ENCODE data around the gene NTNG2. TPM values are rescaled to one million over a fixed set of nuclear protein-coding genes. Genes with fewer than 3 reads are reported as not detected.

Gene NTNG2
- total RNA-seq, 3 donors from 2014 or later: under 0.01 to 1.9 (median 0.29) TPM

GRCh38 chr9:132185073-132186009 is 23.5 kb downstream of the NTNG2 start:
- Histone ChIP-seq H3K27me3 (peaks cover 0 to 14% of the 10 kb centered on the region in 2 donors), H3K4me3 (no peak overlapping the region), H3K36me3 (no peaks in the 10 kb centered on the region), H3K9me3 (no peaks in the 10 kb centered on the region), H3K27ac (no peak overlapping the region), H3K4me1 (no peaks in the 10 kb centered on the region)
- intact Hi-C loops (cut with DNase I; ENCODE audit: low total_unique reads): no loop called here
- TF ChIP-seq, protein P1, sequence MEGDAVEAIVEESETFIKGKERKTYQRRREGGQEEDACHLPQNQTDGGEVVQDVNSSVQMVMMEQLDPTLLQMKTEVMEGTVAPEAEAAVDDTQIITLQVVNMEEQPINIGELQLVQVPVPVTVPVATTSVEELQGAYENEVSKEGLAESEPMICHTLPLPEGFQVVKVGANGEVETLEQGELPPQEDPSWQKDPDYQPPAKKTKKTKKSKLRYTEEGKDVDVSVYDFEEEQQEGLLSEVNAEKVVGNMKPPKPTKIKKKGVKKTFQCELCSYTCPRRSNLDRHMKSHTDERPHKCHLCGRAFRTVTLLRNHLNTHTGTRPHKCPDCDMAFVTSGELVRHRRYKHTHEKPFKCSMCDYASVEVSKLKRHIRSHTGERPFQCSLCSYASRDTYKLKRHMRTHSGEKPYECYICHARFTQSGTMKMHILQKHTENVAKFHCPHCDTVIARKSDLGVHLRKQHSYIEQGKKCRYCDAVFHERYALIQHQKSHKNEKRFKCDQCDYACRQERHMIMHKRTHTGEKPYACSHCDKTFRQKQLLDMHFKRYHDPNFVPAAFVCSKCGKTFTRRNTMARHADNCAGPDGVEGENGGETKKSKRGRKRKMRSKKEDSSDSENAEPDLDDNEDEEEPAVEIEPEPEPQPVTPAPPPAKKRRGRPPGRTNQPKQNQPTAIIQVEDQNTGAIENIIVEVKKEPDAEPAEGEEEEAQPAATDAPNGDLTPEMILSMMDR (IDR thresholded peaks at IDR 0.05): no peak
- TF ChIP-seq POLR2AphosphoS5 (IDR thresholded peaks at IDR 0.05) (no peak), POLR2A (IDR thresholded peaks at IDR 0.05) (no peak)
- no peak for DNase-seq (ENCODE audit: low spot score in 2 of 2)

DNA sequence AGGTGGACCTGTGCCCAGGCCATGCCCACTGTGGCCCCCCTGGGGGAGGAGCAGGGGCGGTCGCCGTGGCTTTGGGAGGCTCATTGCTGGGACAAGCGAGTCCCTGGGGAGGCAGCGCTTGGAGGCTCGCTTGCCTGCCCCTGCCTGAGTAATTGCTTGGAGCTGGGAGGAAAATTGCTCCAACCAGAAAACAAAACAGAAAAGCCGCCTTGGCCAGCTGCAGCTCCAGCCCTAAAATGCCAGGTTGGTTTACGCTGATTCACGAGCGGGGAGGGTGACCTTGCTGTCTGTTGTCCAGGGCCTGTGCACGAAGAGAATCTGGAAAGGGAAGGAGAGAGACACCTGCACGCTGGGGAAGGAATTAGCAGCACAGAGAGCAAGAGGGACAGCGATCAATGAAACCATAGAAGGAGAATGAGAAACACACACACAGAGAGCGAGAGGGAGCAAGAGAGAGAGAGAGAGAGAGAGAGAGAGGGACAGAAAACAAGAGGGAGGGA is 25.3 kb downstream of the NTNG2 start:
- Histone ChIP-seq H3K4me3 (no peak overlapping the region), H3K27me3 (peaks cover 0 to 13% of the 10 kb centered on the region in 2 donors), H3K27ac (no peak overlapping the region), H3K36me3 (no peaks in the 10 kb centered on the region), H3K4me1 (no peaks in the 10 kb centered on the region), H3K9me3 (no peaks in the 10 kb centered on the region)
- DNase-seq (ENCODE audit: low spot score in 2 of 2): no peak
- no peak for TF ChIP-seq POLR2A (IDR thresholded peaks at IDR 0.05)
- TF ChIP-seq POLR2AphosphoS5 (IDR thresholded peaks at IDR 0.05): no peak
- TF ChIP-seq, protein P1 (IDR thresholded peaks at IDR 0.05): no peak
- intact Hi-C loops (cut with DNase I; ENCODE audit: low total_unique reads): no loop called here

DNA sequence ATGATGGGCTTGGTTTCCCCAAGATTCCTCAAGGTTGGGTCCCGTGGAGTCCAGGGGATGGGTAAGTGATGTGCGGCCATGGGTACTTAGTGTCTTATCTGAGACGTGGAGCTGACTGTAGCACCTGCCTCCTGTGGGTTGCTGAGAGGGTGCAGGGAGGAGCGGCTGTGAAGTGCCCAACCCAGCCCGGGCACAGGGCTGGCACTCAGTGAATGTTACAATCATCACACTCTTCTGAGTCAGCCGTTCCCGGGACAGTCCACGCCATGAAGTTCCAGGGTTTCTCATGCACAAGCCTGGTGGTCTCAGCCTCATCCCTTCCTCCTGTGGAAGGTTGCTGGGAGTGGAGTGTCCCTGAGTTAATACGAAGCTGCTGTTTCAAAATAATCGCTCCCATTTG is 29.1 kb downstream of the NTNG2 start:
- H3K36me3 ChIP-seq: no peaks in the 10 kb centered on the region
- TF ChIP-seq POLR2A (IDR thresholded peaks at IDR 0.05) (no peak), POLR2AphosphoS5 (IDR thresholded peaks at IDR 0.05) (no peak)
- TF ChIP-seq, protein P1 (IDR thresholded peaks at IDR 0.05): no peak
- H3K27ac ChIP-seq: no peak overlapping the region
- no peak overlapping the region for H3K4me3 ChIP-seq
- no peak for DNase-seq (ENCODE audit: low spot score in 2 of 2)
- H3K4me1 ChIP-seq: no peaks in the 10 kb centered on the region
- peaks cover 0 to 13% of the 10 kb centered on the region in 2 donors for H3K27me3 ChIP-seq
- intact Hi-C loops (cut with DNase I; ENCODE audit: low total_unique reads): no loop called here
- no peaks in the 10 kb centered on the region for H3K9me3 ChIP-seq

GRCh38 chr9:132192728-132193127 is 30.9 kb downstream of the NTNG2 start:
- no peaks in the 10 kb centered on the region for H3K36me3 ChIP-seq
- H3K27me3 ChIP-seq: peaks cover 0 to 6% of the 10 kb centered on the region in 2 donors
- no peaks in the 10 kb centered on the region for H3K9me3 ChIP-seq
- intact Hi-C loops (cut with DNase I; ENCODE audit: low total_unique reads): no loop called here
- H3K4me3 ChIP-seq: no peak overlapping the region
- no peak for DNase-seq (ENCODE audit: low spot score in 2 of 2)
- no peak overlapping the region for H3K27ac ChIP-seq
- TF ChIP-seq POLR2AphosphoS5 (IDR thresholded peaks at IDR 0.05) (no peak), POLR2A (IDR thresholded peaks at IDR 0.05) (no peak)
- TF ChIP-seq, protein P1 (IDR thresholded peaks at IDR 0.05): no peak
- no peaks in the 10 kb centered on the region for H3K4me1 ChIP-seq
